ENCODE results near the gene FBXL14. TPM values are rescaled to one million over a fixed set of nuclear protein-coding genes. Genes with fewer than 3 reads are reported as not detected.

The FBXL14 gene
- total RNA-seq, 1 donor from 2014 or later = 6.9 TPM

DNA sequence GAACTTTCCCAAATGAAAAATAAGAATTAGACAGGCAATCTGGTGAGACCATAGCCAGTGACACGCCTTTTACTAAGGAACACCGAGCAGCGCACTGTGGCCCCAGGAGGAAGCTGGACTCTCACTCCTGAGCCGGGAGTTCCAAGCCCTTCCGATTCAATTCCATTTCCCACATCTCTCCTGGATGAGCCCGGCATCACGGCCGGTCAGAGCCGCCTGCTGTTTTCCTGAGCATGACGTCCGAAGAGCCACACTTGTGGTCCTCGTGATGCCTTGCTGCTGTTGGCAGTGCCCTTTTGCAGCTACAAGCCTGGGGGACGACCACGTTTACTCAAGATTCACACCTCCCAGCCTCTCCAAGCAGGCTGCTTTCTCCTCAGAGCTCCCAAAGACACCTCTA, 40.8 kb downstream of the FBXL14 start:
- DNase-seq (ENCODE audit: low spot score) = no peak
- intact Hi-C loops (cut with DNase I) = no loop called here

DNA sequence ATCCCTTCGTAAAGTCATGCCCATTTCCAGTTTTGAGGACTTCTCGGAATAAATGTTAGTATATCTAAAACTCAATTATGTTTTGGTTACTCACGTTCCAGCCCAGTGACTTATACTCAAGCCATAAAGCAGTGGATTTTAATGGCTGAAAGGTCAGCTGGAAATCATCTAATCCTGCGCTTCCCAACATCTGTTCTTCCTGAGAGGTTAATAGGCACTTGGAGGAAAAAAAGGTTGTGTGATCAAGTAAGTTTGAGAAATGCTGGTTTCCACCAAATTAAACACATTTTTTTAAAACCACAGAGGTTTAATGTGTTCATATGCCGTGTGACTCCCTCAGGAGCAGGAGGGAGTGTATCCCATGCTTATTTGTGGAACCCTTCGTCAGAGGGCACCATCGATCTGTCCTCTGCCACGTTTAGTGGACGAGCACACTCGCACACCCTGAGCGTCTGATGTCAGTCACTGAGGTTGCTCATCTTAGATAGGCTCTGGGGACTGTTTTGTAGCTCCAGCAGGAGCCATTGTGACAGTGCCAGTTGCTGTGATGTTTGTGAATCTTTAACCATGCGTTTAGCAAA, 41.4 kb downstream of the FBXL14 start:
- DNase-seq (ENCODE audit: low spot score) = no peak
- intact Hi-C loops (cut with DNase I) = no loop called here

DNA sequence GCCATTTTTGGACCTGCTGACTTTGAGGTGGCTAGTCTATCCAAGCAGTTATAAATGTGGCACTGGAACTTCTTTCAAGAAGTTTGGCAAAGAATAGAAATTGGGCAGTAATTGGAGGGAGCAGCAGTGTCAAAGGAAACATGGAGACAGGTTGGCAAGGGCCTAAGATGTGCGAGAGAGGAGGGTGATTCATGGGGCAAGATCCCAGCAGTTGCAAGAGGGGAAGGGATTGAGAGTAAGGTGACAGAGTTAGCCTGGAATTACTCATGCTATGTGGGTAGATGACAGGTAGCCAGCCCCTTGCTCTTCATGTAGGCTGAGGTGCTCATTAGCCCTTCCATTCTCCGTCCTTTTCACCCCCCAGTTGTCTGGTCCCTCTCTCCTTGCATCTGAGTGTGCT, 42.2 kb downstream of the FBXL14 start:
- DNase-seq (ENCODE audit: low spot score) = no peak
- intact Hi-C loops (cut with DNase I) = no loop called here

DNA sequence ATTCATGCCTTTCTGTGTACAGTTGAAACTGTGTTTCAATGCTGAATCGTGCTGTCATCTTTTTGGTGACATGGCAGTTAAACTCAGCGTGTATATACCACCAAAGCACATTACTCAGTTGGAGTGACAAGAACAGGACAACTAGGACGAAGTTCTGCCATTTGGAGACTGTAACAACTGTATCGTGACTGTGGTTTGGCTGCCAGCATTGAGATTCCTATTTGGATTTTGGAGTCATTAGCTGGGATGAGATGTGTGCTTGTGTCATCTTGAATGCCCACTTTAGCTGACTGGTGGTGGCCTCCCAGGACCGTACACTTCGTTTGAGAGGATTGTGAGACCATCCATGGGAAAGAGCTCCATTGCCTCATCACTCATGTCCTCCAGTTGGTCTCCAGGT, 42.9 kb downstream of the FBXL14 start:
- intact Hi-C loops (cut with DNase I) = no loop called here
- no peak for DNase-seq (ENCODE audit: low spot score)

DNA sequence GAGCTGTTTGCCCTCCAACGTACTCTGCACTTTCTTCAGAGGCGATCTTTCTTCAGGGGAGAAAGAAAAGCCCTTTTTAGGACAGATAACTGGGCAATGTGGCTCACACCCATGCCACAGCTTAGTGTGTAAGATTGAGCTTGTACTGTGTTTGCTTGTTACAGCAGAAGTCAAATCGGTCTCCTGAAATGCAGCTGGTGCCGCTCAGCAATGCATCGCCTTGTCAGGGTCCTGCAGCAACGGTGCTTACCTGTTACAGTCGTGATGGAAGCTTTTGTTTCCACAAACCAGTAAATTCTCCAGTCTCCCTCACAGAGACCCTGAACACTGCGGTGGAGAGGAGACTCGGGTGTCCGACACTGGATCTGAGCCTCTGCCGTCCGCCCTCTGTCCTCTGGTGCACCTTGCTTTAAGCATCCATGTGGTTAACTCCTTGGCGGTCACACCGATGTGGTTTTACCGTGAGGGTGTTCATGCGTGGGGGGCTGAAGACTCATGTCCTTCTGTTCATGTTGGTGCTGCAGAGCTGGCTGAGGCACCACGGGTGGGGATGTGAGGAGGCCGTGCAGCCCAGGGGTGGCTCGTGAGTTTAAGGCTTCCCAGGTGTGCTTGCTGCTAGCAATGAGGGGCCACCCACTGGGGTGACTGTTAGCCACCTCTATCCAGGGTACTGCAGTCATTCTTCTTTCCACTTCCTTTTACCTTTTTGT, 47.3 kb downstream of the FBXL14 start:
- DNase-seq (ENCODE audit: low spot score) = no peak
- intact Hi-C loops (cut with DNase I) = no loop called here

DNA sequence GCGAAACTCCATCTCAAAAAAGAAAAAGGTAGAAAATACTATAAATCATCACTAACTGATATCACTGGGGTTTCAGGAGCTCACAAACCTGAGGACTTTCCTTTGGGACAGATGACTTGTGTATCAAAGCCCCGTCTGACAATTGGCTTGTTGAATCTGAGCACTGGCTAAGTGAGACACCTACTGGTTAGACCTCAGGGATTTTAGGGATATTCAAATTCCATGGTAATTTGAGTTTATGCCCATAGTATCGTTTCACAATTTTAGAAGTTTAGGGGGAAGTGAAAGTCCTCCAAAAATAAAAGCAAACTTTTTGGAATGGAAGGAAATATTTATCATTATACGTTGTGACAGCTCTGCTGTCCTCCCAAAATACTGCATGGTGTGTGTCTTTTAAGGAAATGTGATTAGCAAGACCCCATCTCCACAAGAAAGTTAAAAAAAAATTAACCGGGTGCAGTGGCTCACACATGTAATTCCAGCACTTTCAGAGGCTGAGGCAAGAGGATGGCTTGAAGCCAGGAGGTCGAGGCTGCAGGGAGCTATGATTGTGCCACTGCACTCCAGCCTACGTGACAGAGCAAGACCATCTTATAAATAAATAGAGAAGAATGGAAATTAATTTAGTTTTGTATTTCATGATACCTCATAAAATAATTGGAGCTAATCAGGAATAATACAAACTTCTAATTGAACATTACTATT, 49.2 kb downstream of the FBXL14 start:
- no peak for DNase-seq (ENCODE audit: low spot score)
- intact Hi-C loops (cut with DNase I) = no loop called here

DNA sequence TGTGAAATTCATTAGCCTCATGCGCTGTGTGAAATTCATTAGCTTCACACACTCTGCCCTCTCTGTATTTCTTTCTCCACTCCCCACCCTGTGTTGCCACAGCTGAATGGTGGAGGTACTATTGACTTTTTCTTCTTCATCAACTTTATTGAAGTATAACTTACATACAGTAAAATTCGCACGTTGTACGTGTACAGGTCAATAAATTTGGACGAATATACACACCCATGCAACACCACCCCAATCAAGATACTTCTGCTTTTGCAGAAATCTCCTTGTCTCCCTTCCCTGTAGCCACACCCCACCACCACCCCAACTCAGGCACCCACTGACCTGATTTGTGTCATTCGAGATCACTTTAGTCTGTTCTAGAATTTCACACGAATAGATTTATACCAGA, 51.8 kb downstream of the FBXL14 start:
- intact Hi-C loops (cut with DNase I) = no loop called here
- no peak for DNase-seq (ENCODE audit: low spot score)

DNA sequence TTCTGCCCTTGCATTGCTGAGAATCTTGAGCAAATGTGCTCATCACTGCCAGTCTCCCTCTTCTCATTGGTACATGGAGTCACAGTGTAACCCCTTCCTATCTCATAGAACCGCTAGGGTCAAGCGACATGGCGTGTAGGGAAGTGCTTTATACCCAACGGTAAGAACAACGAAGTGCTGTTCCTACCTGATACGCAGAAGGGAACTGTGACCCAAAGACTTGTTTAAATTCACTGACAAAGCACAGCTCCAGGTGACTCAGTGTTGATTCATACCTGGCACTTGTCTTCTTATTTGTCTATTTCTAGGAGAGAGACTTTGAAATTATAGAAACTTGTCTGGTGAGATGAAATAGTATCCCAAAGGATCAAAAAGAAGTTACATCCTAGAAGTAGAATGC, 53.7 kb downstream of the FBXL14 start:
- no peak for DNase-seq (ENCODE audit: low spot score)
- intact Hi-C loops (cut with DNase I) = no loop called here

DNA sequence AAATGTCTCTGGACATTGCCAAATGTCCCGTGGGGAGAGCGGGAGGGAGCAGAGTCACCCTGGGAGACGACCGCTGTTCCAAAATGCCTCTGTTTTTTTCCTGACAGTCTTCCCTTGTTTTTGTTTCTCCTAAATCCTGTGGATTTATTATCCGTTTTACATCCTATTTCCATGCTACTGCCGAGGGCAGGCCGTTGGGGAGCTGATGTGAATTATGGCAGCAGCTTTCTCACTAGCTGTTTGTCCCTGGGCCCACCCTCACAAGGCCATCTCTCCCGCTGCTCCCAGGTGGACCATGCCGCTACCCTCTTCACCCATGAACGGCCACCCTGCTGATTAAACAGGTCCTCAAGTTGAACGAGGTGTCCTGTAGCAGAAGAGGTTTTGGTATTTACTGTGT, 55.2 kb downstream of the FBXL14 start:
- DNase-seq (ENCODE audit: low spot score) = no peak
- intact Hi-C loops (cut with DNase I) = no loop called here

DNA sequence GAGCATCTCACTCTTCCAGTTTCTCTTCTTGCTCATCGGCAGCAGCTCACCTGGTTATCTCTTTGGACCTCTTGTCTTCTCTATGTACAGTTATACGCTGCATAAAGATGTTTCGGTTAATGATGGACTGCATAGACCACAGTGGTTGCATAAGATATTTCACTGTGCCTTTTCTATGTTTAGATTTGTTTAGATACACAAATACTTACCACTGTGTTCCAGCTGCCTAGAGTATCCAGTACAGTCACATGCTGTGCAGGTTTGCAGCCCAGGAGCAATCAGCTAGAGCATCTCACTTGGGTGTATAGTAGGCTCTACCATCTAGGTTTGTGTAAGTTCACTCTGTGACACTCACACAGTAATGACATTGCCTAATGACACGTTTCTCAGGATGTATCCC, 57.6 kb downstream of the FBXL14 start:
- intact Hi-C loops (cut with DNase I) = no loop called here
- DNase-seq (ENCODE audit: low spot score) = no peak

DNA sequence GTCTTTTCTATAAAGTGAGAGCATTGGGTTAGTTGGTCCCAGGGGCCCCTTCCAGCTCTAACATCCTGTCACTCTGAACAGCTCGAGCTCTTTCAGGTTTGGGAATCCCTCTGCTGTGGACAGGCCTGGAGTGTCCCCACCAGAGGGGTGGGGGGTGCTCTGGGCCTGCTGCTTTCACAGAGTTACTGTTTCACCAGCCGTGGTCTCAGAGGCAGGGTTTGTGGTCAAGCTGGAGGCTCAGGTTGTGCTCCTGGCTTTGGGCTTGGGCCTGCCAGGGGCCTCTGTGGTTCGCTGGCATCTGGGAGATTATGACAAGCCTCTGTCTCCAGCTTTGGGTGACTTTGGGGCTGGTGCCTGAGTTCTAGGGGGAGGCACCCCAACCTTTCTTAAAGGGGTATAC, 59.6 kb downstream of the FBXL14 start:
- intact Hi-C loops (cut with DNase I) = no loop called here
- DNase-seq (ENCODE audit: low spot score) = no peak

DNA sequence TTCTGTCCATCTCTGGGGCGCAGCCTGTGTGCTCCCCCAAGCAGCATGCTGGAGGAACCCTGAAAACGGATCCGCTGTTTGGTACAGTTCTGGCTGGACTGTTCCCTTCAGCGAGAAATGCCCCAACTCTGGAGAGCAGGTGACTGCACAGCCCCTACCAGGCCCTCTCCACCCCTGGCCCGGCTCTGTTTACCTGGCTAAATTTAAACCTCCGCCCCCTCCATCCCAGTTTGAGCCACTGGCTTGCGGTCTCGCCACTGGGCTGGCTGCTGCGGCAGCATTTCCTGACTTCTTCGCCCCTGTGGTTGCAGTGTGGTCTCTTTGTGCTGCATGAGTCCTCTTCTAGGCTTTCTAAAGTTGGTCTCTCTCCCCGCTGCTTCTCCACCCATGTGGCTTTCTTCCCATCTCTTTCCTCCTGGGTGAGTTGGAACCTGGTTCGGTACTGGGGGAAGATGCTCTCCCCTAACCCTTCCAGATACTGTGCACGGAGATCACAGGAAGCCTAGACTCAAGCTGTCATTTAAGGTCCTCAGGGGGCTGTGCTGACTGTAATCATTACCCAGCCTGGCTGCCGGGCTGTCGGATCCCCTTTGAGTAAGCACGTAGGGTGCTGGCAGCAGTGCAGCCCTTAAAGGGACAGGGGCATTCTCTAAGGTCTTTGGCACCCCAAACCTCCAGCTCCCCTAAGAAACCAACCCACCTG, 60.6 kb downstream of the FBXL14 start:
- intact Hi-C loops (cut with DNase I) = no loop called here
- no peak for DNase-seq (ENCODE audit: low spot score)

DNA sequence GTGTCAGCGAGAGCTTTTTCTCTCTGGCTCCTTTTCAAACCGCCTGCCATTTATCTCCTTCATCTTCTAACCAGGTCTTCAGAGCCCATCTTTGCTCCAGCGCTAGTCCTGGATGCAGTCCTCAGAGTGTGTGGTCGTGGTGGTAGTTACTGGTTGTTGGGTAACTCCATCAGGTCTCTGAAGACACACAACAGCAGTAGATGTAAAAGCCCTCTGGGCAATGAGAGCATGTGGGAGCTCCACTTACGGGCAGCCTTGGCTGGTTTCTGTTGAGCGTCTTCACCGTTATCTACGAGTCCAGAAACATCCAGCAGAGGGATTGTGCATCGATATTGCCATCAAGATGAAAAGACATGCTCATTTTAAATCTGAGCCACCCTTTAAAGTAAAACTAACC, 61.2 kb downstream of the FBXL14 start:
- DNase-seq (ENCODE audit: low spot score) = no peak
- intact Hi-C loops (cut with DNase I) = no loop called here

DNA sequence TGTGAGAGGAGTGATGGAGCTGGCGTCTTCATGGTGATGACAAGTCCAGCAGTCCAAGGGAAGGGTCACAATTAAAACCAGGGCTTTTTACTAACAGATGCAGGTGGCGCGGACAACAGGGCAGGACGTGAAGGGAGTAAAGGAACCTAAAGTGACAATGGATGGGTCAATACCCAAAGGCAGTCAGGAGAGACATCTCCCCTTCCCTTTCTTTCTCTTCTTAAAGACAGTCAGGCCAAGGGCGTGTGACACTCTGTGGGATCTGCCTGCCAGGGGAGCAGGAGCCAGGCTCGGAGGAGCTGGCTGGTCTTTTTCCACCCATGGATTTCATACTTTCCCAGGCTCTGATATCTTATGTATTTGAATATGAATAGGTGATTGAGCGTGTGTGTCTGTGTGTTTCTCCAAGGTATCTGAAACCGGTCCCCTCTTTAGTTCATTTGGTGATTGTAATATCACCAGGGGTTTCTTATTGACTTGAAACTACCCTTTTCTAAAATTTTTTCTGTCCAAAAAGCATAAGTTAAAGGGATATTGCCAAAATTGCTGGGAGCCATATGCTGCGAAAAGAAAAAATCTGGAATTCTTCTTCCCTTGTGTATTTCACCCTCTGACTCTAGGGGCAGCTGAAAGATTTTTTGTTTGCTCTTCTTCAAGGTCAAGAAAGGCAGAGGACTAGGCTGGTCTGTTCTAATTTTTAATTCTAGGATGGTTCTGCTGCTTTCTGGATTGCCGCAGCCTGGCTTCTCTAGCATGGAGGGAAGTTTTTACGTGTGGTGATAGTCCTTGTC, 61.8 kb downstream of the FBXL14 start:
- intact Hi-C loops (cut with DNase I) = no loop called here
- no peak for DNase-seq (ENCODE audit: low spot score)

DNA sequence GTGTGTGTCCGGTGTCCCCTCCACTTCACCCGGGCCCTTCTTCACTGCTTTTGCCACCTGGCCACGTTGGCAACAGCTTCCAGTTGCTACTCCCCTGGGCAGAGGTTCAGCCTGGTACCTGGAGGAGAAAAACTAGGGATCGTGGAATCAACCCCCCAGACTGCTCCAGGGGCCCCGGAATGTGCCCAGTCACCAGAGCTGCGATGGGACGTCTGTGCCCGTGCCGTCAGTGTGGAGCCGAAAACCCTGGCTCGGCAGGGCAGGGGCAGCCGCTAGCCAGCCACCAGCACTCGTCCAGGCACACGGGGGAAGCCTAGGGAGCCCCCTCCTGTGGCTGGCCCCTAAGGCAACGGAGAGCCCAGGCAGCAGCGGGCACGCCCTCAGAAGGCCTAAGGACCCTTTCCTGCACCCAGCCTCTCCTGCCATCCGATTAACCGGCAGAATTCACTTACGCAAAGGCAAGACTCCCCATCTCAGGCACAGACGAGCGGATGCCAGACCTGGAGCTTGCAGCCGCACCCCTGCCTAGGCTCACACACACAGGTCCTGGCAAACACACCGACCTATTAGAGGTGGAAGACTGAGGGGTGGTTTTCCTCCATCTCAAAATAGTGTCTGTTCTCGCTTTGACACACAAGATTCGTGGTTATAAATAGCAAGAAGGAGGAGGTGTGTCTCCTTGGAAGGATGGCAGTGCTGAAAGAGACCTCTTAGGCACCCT, 62.6 kb downstream of the FBXL14 start:
- intact Hi-C loops (cut with DNase I) = no loop called here
- no peak for DNase-seq (ENCODE audit: low spot score)

DNA sequence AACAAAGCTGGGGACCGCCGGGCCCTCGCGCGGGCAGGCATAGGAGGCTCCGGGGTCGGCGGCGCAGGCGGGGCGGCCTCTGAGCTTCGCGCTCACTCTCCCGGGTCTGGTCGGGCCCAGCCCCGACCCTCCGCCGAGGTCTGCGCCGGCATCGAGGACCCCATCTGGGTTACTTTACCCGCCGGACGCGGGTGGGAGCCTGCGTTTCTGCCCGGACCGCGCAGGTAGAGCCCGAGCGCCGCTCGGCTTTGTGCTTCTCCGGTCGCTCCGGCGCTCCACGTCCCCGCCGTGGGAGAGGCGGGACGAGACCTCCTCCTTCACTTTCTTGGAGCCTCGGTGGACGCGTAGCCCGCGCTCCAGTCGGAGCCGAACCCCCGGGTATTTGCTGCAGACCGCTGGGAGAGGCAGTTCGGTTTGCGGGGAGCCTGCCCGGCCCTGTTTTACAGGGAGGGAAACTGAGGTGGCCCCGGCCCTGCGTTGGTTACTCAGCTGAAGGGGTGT, 63.2 kb downstream of the FBXL14 start:
- intact Hi-C loops (cut with DNase I) = no loop called here
- no peak for DNase-seq (ENCODE audit: low spot score)

DNA sequence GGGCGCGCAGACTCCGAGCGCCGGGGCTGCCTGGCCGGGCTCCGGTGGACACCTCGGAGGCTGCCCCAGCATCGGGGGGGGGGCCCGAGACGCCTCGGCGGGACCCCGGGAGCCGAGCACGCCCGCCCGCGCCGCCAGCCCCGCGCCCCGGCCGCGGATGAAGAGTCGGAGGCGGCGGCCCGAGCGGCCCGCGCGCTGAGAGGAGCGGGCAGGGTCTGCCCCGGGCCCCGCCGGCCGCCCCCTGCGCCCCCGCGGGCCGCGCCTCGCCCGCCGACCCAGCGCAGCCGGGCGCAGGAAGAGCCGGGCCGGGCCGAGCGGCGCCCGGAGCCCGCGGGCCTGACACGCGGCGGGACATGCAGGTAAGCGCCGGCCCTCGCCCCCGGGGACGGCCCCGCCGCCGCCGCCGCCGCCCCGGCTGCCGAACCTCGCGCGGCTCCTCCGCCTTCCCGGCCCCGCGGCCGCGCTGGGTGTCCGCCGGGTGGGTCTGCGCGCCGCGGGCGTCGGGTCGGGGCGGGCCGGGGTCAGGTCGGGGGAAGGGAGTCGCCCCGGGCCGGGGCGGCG, 63.7 kb downstream of the FBXL14 start:
- intact Hi-C loops (cut with DNase I) = no loop called here
- peak; percentile 6 for DNase-seq (ENCODE audit: low spot score)

DNA sequence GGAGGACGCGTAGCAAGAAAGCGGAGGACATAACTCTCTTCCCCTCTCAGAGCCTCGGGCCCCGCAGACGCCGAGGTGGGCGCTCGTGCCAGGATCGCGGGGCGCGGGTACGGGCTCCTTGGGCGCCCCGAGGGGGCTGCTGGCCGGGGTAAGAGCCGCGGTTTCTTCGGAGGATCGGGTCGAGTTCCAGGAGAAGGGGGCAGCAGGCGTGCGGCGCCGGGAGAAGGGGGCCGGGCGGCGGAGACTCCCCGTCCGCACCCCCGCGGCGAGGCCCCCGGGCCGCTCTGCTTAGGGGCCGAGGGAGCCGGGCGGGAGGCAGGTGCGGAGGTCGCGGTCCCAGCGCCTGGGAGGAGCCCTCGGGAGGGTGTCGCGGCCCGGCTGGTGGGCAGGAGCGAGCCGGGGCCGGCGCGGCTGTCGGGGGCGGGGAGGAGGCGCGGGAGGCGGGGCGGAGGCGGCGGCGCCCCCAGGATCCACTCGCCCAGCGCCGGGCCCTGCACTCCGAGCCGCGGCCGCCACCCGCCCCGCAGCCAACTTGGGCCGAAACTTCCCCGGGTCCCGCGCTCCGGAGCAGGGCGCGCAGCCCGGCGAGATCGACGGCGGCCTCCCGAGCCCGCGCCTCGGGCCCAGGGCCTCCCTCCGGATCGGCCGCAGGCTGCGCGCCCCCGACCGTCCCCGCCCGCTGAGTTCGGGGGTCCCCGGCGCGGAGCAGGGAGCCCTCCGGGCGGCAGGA, 64.4 kb downstream of the FBXL14 start:
- DNase-seq (ENCODE audit: low spot score) = peak; percentile 71
- intact Hi-C loops (cut with DNase I) = no loop called here

Data from cardiac septum (tissue), 1 donor.